ENCODE data around the gene LIN7C. TPM values are rescaled to one million over a fixed set of nuclear protein-coding genes. Genes with fewer than 3 reads are reported as not detected.

Gene LIN7C
- total RNA-seq, 1 experiment from 2014 or later, result 26.6 TPM

GRCh38 chr11:27468995-27469695, 37.4 kb downstream of the LIN7C start:
- ChIA-PET CTCF (interaction anchor here (0.6 kb wide), 1 partner anchor 53 kb away, joined by 11 read pairs; no protein-coding TSS in a partner anchor), POLR2A (ENCODE audit: unreplicated experiment) (interaction anchor here (0.8 kb wide), 1 partner anchor 73 kb away, joined by 7 read pairs; no protein-coding TSS in a partner anchor)
- Histone ChIP-seq H3K27me3 (ENCODE audit: low read length) (no peaks in the 10 kb centered on the region), H3K27ac (ENCODE audit: low read length) (peak overlapping the region; percentile 81), H3K9me3 (ENCODE audit: low read length) (no peaks in the 10 kb centered on the region), H3K9me2 (replicated peaks; ENCODE audit: low read length) (no peaks in the 10 kb centered on the region), H3K4me2 (ENCODE audit: low read length) (peak overlapping the region; percentile 94), H4K20me1 (ENCODE audit: low read length) (no peaks in the 10 kb centered on the region), H2AFZ (ENCODE audit: low read length) (peak overlapping the region; percentile 31; the same call in 1 of the 2 replicates), H3F3A (ENCODE audit: low read length, unreplicated experiment) (no peaks in the 10 kb centered on the region), H3K9ac (ENCODE audit: low read length) (peak overlapping the region; percentile 66), H3K4me1 (ENCODE audit: insufficient read depth, low read length) (peaks cover 60% of the 10 kb centered on the region), H3K4me3 (ENCODE audit: low read length) (peak overlapping the region; percentile 81), H3K36me3 (ENCODE audit: low read depth, low read length) (no peaks in the 10 kb centered on the region), H3K79me2 (ENCODE audit: low read length) (peaks cover 74% of the 10 kb centered on the region)
- BruUV-seq (replicated peaks), result TSS peak; percentile 51
- DNase-seq (peak; percentile 21), ATAC-seq (no peak)
- intact Hi-C loops (cut with micrococcal nuclease), result loop anchor here (1.0 kb wide), 2 partner anchors 76 to 267 kb away; no protein-coding TSS in a partner anchor
- TF ChIP-seq EZH2 (IDR thresholded peaks at IDR 0.05; ENCODE audit: low read length, unreplicated experiment) (no peak), EZH2phosphoT487 (IDR thresholded peaks at IDR 0.05; ENCODE audit: borderline replicate concordance, low read length) (no peak), CTCF (conservative IDR thresholded peaks at IDR 0.05; ENCODE audit: low read depth, low read length) (no peak)

DNA sequence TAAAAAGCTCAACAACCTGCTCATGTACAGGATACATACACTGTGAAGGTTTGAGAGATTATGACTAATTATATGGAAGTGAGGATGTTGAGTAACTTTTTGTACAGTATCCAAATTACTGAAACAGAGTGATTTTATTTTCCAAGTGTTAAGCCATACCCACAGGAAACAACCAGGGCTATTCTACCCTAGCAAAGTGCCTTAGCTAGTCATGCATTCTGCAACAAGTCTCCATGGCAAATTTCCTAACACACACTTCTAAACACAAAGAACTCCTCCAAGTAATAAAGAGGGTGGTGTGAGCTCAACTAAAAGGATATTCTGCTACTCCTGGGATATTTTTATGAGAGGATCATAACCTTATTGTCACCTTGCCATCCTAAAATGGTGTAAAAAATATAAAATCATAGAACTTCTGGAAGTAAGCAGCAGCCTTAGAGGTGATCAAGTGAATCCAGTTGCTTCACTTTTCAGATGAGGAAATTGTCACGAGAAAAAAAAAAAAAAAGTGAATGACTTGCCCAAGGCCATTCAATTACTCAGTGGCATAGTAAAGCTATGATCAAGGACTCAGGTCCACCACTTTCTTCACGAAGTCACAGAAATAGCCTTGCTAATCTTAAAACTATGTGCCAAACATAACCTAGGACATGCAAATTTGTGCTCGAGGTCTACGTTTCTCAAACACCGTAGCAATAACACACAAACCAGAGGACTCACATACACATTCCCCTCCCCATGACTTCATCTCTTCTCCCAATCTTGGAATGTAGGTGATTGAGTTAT, 38.2 kb downstream of the LIN7C start:
- DNase-seq, result peak; percentile 80
- H3K9me3 ChIP-seq (ENCODE audit: low read length), result no peaks in the 10 kb centered on the region
- no peaks in the 10 kb centered on the region for H3K36me3 ChIP-seq (ENCODE audit: low read depth, low read length)
- no peaks in the 10 kb centered on the region for H3K27me3 ChIP-seq (ENCODE audit: low read length)
- no peaks in the 10 kb centered on the region for H4K20me1 ChIP-seq (ENCODE audit: low read length)
- BruUV-seq (replicated peaks), result no TSS peak
- ChIA-PET POLR2A (ENCODE audit: unreplicated experiment) (interaction anchor here (0.5 to 0.8 kb wide), 3 partner anchors 12 to 167 kb away, joined by 3 to 7 read pairs (median 3); no protein-coding TSS in a partner anchor), CTCF (interaction anchor here (0.6 to 1.2 kb wide), 3 partner anchors 17 to 259 kb away, joined by 4 to 11 read pairs (median 6); no protein-coding TSS in a partner anchor)
- H3K27ac ChIP-seq (ENCODE audit: low read length), result peak overlapping the region; percentile 81
- ATAC-seq, result peak; percentile 26
- peaks cover 66% of the 10 kb centered on the region for H3K4me1 ChIP-seq (ENCODE audit: insufficient read depth, low read length)
- peaks cover 82% of the 10 kb centered on the region for H3K79me2 ChIP-seq (ENCODE audit: low read length)
- no peak for TF ChIP-seq EZH2 (IDR thresholded peaks at IDR 0.05; ENCODE audit: low read length, unreplicated experiment)
- no peak for TF ChIP-seq EZH2phosphoT487 (IDR thresholded peaks at IDR 0.05; ENCODE audit: borderline replicate concordance, low read length)
- no peak for TF ChIP-seq CTCF (conservative IDR thresholded peaks at IDR 0.05; ENCODE audit: low read depth, low read length)
- H3K9me2 ChIP-seq (replicated peaks; ENCODE audit: low read length), result no peaks in the 10 kb centered on the region
- 0 out of 2 replicates have a peak overlapping the region, but pooled peaks have one; percentile 2 for H2AFZ ChIP-seq (ENCODE audit: low read length)
- peak overlapping the region; percentile 94 for H3K4me2 ChIP-seq (ENCODE audit: low read length)
- H3K9ac ChIP-seq (ENCODE audit: low read length), result peak overlapping the region; percentile 66
- H3F3A ChIP-seq (ENCODE audit: low read length, unreplicated experiment), result no peaks in the 10 kb centered on the region
- H3K4me3 ChIP-seq (ENCODE audit: low read length), result peak overlapping the region; percentile 81
- intact Hi-C loops (cut with micrococcal nuclease), result loop anchor here (1.0 kb wide), 2 partner anchors 75 to 266 kb away; no protein-coding TSS in a partner anchor
